Measurements from ENCODE around the gene CBX2.
"Not testable (repeated sequence)": the region's sequence is repeated elsewhere in the genome, so short reads cannot be mapped to it uniquely, and the experiment has no call there.

CBX2 gene

DNA sequence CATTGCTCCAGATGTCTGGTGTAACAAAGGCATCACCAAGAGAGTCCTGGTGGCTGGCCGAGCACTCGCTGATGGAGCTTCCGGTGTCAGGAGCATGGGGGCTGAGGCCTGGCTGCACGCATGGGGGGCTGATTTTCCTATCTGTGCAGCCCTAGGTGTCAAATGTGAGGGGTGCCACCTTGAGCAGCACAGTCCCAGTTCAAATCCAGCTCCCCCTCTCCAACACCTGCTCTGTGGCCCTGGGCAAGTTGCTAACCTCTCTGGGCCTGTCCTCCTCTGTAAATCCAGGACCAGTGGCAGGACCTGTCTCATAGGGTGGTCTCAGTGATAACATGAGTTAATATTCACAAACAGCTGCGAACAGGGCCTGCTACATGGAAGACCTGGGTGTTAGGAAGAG is 34.3 kb upstream of the CBX2 start:
- no peak for DNase-seq

DNA sequence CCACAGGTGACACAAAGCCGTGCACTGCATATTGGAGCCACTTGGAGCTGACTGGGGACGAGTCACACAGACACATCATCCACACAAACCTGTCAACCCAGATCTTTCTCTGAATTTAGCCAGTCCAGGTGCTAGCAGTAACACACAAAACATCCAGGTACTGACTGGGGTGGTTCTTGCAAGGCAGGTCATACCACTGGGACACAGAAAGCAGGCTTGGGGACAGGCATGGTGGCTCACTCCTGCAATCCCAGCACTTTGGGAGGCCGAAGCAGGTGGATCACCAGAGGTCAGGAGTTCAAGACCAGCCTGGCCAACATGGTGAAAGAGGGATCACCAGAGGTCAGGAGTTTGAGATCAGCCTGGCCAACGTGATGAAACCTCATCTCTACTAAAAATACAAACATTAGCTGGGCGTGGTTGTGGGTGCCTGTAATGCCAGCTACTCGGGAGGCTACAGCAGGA is 32.3 kb upstream of the CBX2 start:
- no peak for DNase-seq

DNA sequence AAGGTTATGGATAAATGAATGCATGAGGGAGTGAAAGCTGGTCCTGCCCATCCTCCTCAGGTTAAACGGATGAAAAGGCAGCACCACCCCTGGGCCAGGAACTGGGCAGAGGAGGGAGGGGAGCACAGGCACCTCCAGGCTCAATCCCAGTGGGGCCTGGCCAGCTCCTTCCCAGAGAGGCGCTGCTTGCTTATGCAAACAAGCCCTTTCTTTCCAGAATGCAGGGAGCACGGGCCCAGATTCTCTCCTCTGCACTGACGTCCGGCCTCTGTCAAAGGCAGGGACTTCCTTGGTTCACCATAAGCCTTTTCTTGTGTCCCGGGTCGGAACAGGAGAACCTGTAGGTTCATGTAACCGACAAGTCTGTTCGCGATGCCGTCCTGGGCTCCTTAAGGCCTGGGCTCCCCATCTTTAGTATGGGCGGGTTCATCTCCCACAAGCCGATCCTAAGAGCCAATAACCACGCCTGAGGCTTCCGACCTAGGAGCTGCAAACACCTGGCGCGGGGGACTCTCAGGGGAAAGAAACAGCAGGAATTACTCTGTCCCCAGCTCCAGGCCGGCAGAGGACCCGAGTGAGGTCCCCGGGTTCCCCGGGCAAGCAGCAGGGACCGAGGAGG is 30.9 kb upstream of the CBX2 start:
- no peak for DNase-seq

DNA sequence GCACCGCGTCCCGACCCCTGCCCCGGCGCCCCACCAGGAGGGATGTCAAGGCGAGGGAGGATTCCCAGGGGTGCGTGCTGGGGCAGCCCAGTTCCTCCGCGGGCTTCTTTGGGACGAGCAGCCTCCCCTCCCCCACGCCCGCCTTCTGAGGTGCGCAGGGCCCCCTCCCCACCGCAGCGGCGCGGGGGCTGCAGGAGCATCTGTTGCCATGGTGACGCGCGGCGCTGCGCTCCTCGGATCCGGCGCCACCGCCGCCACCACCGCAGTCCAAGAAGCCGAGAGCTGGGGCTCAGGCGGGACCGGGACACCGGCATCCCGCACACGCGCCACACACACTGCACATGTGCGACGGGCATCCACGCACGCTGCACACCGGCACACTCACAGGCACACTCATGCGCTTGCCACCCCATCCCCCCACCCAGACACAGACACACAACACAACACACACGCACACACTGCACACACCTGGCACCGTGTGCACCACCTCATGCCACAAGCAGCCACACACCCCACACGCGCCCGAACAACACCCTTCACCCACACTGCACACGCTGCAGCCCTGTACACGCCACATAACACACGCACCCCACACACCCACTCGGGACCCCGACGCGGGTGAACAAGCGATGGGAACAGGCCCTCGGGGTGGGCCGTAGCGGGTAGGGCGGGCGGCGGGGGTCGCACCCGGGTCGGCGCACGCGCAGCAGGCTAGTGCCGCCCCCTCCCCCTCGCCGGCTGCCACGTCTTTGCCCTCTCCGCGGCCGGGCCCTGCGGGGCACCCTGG is 30.2 kb upstream of the CBX2 start:
- DNase-seq = no peak

DNA sequence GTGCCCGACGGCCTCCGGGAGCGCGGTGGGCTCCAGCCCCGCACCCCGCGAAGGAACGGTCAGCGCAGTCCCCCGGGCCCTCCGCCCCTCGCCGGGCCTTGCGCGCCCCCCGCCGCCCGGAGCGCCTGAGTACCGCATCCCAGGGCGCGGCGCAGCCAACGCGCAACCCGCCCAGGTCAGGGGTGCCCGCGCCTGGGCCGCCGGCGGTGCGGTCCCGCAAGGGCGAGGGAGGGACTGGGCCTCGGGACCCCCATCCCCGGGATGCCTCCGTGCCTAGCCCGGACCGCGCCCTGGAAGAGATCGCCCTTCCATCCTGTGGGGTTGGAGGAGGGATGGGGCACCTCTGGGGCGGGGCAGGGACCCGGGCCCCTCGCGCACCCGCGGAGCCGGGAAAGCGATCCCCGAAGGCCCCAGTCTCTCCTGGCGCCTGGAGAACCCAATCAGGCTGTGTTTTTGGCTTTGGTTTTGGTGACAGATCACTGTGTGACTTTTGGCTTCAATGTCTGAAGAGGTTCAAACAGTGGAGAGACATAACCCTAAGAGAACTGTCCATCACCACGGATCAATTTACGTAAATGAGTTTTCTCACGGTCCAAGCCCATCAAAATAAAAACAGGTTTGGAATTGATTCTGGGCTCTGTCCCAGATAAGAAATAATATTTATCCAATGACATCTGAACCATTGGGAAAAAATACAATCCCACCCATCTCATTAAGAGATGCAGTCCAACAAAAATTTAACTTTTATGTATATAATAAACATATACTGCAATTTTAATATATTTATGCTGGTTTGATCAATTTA is 29.5 kb upstream of the CBX2 start:
- DNase-seq = no peak

DNA sequence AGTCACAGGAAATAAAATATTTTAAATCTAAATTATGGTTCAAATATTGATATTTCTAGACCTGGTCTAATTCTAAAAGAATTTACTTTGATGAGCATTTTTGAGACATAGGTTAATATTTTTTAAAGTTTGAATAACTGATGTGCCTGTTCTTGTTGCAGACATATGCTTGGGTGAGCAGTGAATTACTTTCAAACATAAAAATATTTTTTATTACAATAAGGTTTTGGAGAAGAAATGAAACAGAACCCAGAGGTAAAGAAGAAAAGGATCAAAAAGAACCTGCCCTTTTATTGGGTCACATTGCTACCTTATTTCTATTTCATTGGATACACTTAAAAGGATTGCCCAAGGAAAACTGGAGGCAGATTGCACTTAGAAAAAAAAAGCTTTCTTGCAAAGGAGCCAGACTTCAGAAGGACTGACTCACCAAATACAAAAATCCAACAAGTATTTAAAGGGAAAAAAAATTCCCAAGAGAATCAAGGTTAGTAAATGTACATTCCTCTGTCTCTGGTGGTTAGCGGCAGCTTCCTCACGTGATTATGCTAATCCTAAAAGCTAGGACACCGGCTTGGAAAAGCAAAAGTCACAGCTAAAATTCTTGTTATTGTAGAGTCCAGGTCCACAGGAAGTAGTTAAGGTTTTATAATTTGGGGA is 28.7 kb upstream of the CBX2 start:
- DNase-seq = no peak

DNA sequence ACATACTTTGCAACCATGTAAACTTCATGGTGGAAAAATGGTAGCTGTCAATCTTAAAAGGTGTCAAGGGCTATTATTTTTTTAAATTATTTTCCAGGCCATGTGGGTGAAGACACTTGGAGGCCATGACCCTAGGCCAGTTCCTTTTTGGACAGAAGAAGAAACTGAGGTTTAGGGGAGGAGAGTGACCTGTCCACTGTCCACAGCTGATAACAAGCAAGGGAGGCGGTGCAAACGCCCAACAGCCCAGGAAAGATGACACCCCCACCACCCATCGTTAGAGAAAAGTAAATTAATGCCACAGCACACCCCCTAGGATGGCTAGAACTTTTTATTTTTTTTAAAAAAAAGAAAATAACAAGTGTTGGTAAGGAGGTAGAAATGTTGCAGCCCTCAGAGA is 28.0 kb upstream of the CBX2 start:
- DNase-seq = no peak

DNA sequence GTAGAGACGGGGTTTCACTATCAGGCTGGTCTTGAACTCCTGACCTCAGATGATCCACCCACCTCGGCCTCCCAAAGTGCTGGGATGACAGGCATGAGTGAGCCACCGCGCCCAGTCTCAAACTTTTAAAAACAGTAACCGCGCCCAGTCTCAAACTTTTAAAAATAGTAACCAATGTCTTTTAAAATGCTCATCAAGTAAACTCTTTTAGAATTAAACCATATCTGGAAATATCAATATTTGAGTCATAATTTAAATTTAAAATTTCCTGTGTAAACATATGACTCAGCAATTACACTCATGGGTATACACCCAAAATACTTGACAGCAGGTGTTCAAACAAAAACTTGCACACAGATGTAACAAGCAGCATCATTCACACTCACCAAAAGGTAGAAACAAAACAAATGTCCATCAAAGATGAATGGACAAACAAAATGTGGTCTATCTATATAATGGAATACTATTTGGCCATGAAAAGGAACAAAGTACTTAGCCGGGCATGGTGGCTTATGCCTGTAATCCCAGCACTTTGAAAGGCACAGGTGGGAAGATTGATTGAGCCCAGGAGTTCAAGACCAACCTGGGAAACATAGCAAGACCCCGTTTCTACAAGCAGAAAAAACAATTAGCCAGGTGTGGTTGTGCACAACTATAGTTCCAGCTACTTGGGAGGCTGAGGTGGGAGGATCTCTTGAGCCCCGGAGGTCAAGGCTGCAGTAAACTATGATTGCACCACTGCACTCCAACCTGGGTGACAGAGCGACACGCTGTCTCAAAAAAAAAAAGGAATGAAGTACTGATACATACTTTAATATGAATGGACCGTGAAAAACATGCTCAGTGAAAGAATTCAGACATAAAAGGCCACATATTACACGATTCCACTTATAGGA is 27.1 kb upstream of the CBX2 start:
- no peak for DNase-seq

DNA sequence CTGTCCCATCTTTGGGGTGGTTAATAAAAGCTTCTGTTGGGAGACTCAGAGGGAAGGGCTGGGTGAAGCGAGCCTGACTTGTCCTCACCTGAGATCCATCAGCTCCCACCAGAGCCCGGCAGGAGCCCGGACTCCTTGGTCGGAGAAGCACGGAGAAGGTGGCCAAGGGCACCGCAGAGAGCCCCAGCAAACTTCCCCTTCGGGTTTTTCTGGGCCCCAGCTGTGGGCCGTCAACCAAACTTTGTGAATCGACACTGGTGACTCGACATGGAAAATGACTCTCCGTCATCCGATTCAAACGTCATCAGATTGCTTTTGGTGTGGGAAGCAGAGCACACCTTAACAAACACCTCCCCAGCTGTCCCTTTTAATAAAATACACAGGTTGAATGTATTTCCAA is 25.8 kb upstream of the CBX2 start:
- no peak for DNase-seq

DNA sequence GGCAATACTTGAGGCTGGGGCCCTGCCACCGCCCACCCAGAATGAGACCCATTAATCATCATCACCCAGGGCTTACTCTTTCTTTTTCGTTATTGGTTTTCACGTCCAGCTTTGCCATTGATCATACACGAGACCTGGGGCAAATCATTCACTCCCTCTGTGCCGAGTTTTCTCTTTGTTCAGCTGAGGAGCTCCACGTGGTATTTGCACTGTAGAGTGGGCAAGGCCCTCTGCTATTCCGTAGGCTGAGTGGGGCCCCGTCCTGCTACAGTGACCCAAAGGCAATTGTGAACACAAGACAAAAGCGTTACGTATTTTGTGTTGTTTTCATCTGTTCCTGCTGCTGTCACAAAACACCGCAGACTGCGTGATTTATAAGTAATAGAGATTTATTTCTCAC is 23.6 kb upstream of the CBX2 start:
- DNase-seq = no peak

DNA sequence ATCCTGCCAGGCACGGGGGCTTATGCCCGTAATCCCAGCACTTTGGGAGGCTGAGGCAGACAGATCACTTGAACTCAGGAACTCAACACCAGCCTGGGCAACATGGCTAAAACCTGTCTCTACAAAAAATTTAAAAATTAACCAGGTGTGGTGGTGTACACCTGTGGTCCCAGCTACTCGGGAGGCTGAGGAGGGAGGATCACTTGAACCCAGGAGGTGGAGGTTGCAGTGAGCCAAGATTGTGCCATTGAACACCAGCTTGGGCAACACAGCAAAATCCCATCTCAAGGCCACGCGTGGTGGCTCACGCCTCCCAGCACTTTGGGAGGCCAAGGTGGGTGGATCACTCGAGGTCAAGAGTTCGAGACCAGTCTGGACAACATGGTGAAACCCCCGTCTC is 23.0 kb upstream of the CBX2 start:
- not testable (repeated sequence) for DNase-seq

DNA sequence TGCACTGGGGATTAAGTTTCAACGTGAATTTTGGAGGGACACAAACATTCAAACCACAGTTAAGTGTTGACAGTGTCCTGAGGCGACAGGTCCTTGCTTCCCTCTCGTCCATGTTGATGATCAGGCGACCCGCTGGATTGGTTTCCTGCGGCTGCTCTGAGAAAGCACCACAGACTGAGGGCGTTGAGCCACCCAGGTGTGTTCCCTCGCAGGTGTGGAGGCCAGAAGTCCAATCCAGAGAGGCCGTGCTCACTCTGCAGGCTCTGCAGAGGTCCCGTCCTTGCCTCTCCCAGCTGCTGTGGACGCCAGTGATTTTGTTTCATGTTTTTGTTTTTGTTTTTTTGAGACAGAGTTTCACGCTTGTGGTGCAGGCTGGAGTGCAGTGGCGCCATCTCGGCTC is 22.4 kb upstream of the CBX2 start:
- DNase-seq = no peak

DNA sequence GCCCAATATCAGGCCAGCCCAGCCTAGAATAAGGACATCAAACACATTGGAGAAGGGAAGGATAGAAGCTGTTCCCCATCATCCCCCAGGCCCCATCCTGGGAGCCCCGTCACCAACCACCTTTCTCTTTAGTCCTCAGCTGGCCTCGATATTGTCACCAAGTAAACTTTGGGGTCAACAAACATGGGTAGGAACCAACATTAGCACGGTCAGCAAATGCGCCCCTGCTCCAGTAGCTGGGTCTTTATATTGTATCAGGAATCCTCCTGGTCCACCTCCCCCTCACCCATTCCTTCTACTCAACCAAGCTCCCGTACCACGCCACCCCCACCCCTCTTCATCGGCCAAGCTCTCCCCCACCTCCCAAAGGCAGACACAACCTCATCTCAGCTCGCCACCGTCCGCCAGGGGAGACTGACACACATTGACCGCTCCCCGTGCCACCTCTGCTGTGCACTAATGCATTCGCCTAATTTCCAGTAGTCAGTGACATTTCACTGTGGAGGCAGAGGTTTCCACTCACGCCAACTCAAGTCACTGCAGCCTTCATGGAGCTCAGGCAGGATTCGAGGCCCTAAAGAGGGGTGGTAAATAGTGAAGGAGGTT is 20.7 kb upstream of the CBX2 start:
- DNase-seq = no peak

DNA sequence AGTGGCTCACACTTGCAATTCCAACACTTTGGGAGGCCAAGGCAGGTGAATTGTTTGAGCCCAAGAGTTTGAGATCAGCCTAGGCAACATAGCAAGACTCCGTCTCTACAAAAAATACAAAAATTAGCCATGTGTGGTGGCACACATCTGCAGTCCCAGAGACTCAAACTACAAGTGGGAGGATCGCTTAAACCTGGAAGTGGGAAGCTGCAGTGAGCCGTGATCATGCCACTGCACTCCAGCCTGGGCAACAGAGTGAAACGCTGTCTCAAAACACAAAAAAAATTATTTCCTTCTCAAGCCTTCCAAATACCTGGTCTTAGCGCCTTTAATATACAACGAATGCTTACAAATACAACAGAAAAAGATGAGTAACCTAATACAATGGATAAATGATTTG is 19.7 kb upstream of the CBX2 start:
- DNase-seq = no peak

DNA sequence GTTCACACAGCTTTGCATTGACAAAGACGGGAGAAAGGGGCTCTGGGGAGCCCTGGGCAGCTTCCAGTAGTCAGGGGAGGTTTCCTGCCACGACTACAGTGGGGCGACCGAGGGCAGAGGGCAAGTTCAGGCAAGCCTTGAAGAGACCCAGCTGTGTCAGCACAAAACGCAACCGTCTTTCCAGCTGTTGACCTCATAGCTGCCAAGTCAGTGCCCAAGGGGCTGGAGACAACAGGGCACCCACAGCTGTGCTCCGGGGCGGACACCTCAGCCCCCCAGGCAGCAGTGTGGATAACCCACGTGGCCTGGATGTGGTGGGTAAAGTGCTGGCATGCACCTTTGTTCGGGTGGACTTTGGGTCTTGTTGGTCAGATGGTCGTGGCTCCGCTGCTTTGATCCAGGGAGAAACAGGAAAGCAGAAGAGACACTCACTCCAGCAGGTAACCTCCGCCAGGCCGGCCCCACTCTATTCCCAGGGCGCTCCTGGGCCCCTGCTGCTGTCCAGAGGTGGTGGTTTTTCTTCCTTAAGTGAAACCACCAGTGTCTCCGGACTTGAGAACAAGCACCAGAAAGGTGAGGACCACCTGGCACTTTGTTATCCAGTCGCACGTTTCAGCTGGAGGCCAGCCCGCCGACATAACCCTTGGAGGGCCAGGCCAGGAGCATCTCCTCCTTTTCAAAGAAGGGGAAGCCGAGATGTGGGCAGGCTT is 17.6 kb upstream of the CBX2 start:
- no peak for DNase-seq

DNA sequence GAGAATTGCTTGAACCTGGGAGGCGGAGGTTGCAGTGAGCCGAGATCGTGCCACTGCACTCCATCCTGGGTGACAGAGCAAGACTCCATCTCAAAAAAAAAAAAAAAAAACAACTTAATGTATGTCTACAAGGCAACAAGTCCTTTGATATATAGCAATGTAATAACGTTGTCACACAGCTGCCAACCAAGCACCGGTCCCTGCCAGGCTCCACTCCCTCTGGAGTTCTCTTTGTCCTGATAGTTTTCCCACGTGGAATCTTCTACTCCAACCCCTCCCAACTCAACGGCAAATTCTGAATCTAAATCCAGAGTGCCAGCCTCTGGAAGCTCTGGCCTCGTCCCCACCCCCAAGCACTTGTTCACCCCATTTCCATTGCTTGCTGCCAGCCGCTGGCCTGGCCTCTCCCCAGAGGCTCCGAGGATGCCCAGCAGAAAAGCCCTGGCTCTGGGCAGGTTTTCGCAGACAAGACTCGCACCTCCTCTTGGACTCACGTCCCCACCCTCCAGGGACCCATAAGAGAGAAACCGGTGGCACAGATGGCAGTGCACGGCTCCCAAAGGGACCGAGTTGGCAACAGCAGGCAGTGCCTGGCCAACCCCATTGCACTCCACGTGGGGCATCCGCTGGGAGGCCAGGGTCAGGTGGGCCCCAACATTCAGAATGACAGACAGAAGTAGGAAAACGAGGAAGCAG is 15.9 kb upstream of the CBX2 start:
- DNase-seq = no peak

DNA sequence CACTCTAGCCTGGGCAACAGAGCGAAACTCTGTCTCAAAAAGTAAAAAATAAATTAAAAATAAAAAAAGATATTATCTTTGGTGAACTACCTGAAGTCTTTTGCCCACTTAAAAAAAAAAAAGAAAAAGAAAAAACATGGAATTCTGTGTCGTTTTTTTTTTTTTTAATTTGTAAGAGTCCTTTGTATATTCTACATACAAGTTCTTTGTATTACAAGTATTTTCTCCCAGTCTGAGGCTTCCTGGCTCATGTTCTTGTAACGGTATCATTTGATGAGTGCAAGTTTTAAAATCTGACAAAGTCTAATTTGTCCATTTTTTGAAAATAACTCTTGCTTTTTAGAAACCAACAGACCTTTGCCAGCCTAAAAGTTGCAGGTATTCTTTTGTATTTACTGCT is 12.2 kb upstream of the CBX2 start:
- no peak for DNase-seq

DNA sequence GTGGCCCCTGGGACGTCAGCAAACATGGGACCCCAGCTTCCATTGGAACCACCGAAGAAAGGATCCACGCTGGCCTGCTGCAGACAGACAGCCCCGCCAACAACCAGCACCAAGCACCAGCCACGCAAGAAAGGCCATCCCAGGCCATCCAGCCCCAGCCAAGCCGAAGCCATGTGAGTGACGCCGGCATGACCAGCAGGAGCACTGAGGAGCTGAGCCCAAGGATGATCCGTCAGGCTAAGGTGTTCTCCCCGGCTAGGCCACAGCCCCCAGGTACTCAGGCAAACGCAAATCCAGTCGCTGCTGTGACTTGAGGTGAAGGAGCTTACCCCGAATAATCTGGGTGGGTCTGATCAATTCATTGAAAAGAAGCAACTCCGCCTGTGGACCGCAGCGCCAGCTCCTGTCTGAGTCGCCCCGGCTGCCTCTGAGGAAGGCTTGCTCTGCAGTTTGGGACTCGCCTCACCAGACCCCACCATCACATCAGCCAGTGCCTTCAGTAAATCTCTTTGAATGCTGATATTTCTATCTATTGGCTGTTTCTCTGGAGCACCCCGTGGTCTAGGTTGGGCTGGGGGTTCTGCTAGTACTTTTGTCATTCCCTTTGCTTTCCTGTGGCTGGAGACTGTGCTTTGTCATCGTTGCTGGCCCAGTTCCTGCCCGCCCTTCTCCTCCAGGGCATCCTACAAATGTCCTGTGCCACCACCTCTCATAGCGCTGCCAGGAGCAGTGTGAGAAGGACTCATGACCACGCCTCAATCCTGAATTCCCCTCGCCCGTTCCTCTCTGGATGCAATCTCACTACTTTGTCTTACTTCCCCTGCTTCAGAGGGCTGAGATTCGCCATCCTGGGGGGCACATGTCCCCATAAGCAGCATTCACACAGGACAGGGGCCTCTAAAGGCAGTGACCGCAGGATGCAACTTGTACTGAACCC is 8.1 kb upstream of the CBX2 start:
- DNase-seq = no peak

DNA sequence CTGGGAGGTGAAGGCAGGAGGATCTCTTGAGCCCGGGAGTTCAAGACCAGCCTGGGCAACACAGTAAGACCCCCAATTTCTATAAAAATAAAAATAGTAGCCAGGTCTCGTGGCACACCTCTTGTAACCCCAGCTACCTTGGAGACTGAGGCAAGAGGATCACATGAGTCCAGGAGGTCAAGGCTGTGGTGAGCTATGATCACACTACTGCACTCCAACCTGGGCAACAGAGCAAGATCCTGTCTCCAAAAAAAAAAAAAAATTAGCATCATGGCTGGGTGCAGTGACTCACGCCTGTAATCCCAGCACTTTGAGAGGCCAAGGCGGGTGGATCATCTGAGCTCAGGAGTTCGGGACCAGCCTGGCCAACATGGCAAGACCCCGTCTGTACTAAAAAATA is 6.7 kb upstream of the CBX2 start:
- DNase-seq = no peak
